ENCODE data around the gene CYB5R3.
A peak's percentile ranks its signal among the peaks of the same experiment; 100 is the strongest.

DNA sequence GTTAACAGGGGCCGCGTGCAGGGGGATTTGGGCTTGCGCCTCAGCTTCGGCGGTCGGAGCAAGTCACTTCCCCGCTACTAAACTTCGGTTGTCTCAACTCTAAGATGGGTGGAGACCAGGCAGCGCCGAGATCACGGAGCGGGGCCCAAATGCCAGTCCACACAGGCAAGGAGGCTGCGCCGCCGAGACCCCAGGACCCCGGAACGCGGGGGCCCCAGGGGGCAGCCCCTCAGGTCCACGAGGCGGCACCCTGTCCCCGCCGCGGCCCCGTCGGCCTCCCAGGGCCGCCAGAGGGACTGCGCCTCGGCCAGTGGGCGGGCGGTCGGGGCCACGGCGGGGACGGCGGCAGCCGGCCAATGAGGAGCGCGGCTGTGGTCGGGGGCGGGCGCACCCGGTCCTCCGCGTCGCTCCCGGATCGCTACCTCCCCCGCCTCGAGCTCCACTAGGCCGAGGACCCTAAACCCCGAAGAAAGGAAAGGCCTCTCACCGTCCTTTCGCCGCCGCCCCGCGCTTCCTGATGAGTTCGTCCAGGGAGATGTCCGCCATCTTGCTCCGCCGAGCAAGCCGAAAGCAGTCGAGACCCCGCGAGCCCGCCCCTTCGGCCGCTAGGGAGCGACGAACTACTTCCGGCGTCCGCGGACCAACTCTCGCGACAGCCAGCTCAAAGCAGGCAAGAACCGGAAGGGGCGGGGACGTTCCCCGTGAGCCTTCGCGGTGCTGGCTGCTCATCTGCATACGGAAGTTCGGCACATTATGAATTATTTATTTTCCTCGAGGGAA, 34.7 kb downstream of the CYB5R3 start, which contains the start of gene POLDIP3:
- TF ChIP-seq, protein P1, sequence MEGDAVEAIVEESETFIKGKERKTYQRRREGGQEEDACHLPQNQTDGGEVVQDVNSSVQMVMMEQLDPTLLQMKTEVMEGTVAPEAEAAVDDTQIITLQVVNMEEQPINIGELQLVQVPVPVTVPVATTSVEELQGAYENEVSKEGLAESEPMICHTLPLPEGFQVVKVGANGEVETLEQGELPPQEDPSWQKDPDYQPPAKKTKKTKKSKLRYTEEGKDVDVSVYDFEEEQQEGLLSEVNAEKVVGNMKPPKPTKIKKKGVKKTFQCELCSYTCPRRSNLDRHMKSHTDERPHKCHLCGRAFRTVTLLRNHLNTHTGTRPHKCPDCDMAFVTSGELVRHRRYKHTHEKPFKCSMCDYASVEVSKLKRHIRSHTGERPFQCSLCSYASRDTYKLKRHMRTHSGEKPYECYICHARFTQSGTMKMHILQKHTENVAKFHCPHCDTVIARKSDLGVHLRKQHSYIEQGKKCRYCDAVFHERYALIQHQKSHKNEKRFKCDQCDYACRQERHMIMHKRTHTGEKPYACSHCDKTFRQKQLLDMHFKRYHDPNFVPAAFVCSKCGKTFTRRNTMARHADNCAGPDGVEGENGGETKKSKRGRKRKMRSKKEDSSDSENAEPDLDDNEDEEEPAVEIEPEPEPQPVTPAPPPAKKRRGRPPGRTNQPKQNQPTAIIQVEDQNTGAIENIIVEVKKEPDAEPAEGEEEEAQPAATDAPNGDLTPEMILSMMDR (IDR thresholded peaks at IDR 0.05): peak in 1 of 6 experiments; percentile 10
- TF ChIP-seq POLR2A (IDR thresholded peaks at IDR 0.05): peak; percentile 76 to 84

Measured in thyroid gland (tissue), 4 donors.